DOHH2 (cell line): ENCODE data around the gene ATL3.

Source experiments
- H3F3A ChIP-seq: fragments of 200-600 bp; sonication (generic), shearing (Covaris generic); 2 replicates; pipeline ENCODE4 v1.6.0; 2016; ENCODE audit warnings: antibody characterized with exemption, mild to moderate bottlenecking; ENCODE audit not compliant: control insufficient read depth, insufficient read depth
- H3K27ac ChIP-seq: fragments of 200-600 bp; sonication (generic); 2 replicates; pipeline ENCODE4 v1.5.1; 2014; ENCODE audit warnings: low read depth, mild to moderate bottlenecking, low read length, moderate library complexity
- H3K27me3 ChIP-seq: fragments of 200-600 bp; sonication (generic); 2 replicates; pipeline ENCODE4 v1.6.1; 2014; ENCODE audit warnings: mild to moderate bottlenecking, low read length, mixed read lengths; ENCODE audit not compliant: control insufficient read depth
- H3K36me3 ChIP-seq: fragments of 200-600 bp; sonication (generic); 2 replicates; pipeline ENCODE4 v1.6.1; 2014; ENCODE audit warnings: mild to moderate bottlenecking, low read length, moderate library complexity, mixed read lengths; ENCODE audit not compliant: control insufficient read depth
- H3K4me1 ChIP-seq: fragments of 200-600 bp; sonication (generic); 2 replicates; pipeline ENCODE4 v1.6.1; 2014; ENCODE audit warnings: mild to moderate bottlenecking, low read length, mixed read lengths; ENCODE audit not compliant: control insufficient read depth
- H3K4me2 ChIP-seq: fragments of 200-600 bp; sonication (generic); 2 replicates; pipeline ENCODE4 v1.6.0; 2014; ENCODE audit warnings: mild to moderate bottlenecking, low read length, moderate library complexity
- H3K4me3 ChIP-seq: fragments of 200-600 bp; sonication (generic); 2 replicates; pipeline ENCODE4 v1.5.1; 2014; ENCODE audit warnings: mild to moderate bottlenecking, low read length, mixed read lengths
- H3K79me2 ChIP-seq: fragments of 200-600 bp; sonication (generic); 2 replicates; pipeline ENCODE4 v1.6.1; 2014; ENCODE audit warnings: mild to moderate bottlenecking, low read length, mixed read lengths; ENCODE audit not compliant: control insufficient read depth
- H3K9me2 ChIP-seq: fragments of 200-600 bp; sonication (generic); replicated peaks from 2 replicates; pipeline ENCODE4 v1.6.1; 2014; ENCODE audit warnings: mild to moderate bottlenecking, low read length, mixed read lengths; ENCODE audit not compliant: control insufficient read depth
- H3K9me3 ChIP-seq: fragments of 200-600 bp; sonication (generic); 2 replicates; pipeline ENCODE4 v1.6.1; 2014; ENCODE audit warnings: antibody characterized with exemption, low read length, mixed read lengths; ENCODE audit not compliant: control insufficient read depth, insufficient read depth
- H4K20me1 ChIP-seq: fragments of 200-600 bp; sonication (generic); 2 replicates; pipeline ENCODE4 v1.6.0; 2014; ENCODE audit warnings: low read depth, mild to moderate bottlenecking, antibody characterized with exemption, low read length, moderate library complexity; ENCODE audit not compliant: control insufficient read depth, insufficient read depth
- CTCF ChIP-seq: fragments of 200-600 bp; sonication (generic); IDR thresholded peaks from one replicate; pipeline ENCODE4 v1.5.1; 2014; ENCODE audit warnings: antibody characterized with exemption, mild to moderate bottlenecking, low read depth, low read length; ENCODE audit not compliant: poor library complexity, severe bottlenecking
- EZH2phosphoT487 ChIP-seq: fragments of 200-600 bp; sonication (generic); IDR thresholded peaks from 2 replicates; pipeline ENCODE4 v1.6.1; 2017; ENCODE audit warnings: borderline replicate concordance, mild to moderate bottlenecking, antibody characterized with exemption, low read length, moderate library complexity, mixed read lengths

ATL3 gene

DNA sequence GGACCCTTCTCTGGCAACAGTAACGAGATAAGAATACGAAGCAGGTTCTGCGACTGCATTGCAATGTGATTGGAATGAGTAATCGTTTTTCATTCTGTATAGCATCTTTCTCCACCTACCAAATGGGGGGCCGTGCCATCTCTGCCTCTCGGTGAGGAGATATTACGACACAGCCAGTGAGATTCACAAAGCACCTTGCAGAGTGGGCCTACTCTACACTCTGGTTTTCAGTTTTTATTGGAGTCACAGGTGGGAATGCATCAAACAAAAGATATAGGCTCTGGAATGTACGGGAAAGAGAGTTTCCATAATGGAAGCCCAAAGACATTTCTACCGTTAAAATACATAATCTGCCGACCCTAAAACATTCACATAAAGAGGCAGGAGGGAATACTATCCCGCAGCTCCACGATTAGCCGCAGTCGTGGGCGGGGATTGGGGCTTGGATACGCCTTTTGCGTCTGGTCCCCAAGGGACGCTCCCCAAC is 9.7 kb upstream of the ATL3 start:
- Histone ChIP-seq H3K9me3 (no peaks in the 10 kb centered on the region), H3K36me3 (peaks cover 5% of the 10 kb centered on the region; the same call in 1 of the 2 replicates), H4K20me1 (peaks cover 10% of the 10 kb centered on the region), H3K27me3 (no peaks in the 10 kb centered on the region), H3K27ac (0 out of 2 replicates have a peak overlapping the region, but pooled peaks have one; percentile 4), H3F3A (no peaks in the 10 kb centered on the region), H3K79me2 (peaks cover 45% of the 10 kb centered on the region), H3K4me1 (peaks cover 23% of the 10 kb centered on the region), H3K9me2 (no peaks in the 10 kb centered on the region), H3K4me3 (peak overlapping the region; percentile 93), H3K4me2 (peak overlapping the region; percentile 82)
- TF ChIP-seq EZH2phosphoT487, result no peak
- TF ChIP-seq CTCF, result no peak

DNA sequence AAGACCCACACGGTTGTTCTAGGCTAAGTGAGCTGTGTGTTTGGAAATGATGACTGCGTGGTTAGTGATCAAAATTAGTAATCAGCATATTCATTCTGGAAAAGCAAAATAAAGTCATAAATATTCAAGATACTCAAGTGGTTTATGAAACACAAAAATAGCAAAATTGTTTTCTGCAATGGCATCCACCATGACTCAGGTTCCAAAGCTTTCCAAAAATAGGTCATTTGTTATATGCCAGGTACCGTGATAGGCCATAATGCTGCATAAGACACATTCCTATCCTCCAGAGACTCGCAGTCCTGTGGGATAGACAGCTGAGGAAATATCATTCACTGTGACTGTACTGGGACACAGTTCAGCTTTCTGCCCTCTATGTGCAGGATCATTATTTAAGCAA is 2.4 kb upstream of the ATL3 start:
- peaks cover 22% of the 10 kb centered on the region for H3K79me2 ChIP-seq
- no peaks in the 10 kb centered on the region for H3K9me3 ChIP-seq
- no peak overlapping the region for H3K4me2 ChIP-seq
- peaks cover 19% of the 10 kb centered on the region for H3K4me1 ChIP-seq
- peaks cover 4% of the 10 kb centered on the region; the same call in 1 of the 2 replicates for H3F3A ChIP-seq
- TF ChIP-seq CTCF (no peak), EZH2phosphoT487 (no peak)
- no peaks in the 10 kb centered on the region for H4K20me1 ChIP-seq
- no peaks in the 10 kb centered on the region for H3K9me2 ChIP-seq
- no peak overlapping the region for H3K27ac ChIP-seq
- no peak overlapping the region for H3K4me3 ChIP-seq
- H3K27me3 ChIP-seq, result peaks cover 2% of the 10 kb centered on the region; the same call in 1 of the 2 replicates
- no peaks in the 10 kb centered on the region for H3K36me3 ChIP-seq

DNA sequence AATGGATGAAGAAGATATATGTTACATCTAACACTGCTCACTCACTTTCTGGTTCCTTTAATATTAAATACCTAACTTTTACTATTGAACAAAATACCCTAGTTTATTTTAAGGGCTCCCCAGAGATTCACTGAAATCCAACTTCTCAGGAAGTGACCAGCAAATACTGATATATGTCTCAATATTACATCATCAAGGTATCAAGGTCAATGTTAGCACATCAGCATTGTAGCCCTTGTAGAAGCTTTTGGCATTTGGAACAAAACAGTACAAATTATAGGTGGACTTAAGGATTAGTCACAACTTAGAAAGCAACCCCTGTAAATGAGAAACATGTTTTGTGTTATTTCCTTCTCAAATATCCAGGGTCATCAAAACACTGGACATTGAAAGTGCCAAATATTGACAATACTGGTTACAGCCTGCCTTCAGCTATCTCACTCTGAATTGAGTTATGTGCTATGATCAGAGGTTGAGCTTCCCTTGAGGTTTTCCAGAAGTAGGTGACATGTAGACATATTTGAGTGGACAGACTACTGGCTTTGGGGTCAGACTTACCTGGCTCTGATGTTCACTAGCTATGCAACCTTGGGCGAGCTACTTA is 1.9 kb upstream of the ATL3 start:
- Histone ChIP-seq H3K4me2 (no peak overlapping the region), H3K9me3 (no peaks in the 10 kb centered on the region), H4K20me1 (no peaks in the 10 kb centered on the region), H3K9me2 (no peaks in the 10 kb centered on the region), H3K36me3 (no peaks in the 10 kb centered on the region), H3K4me3 (no peak overlapping the region), H3K4me1 (peaks cover 19% of the 10 kb centered on the region), H3K27me3 (peaks cover 2% of the 10 kb centered on the region; the same call in 1 of the 2 replicates), H3K27ac (no peak overlapping the region), H3K79me2 (peaks cover 27% of the 10 kb centered on the region), H3F3A (peaks cover 4% of the 10 kb centered on the region; the same call in 1 of the 2 replicates)
- TF ChIP-seq CTCF (no peak), EZH2phosphoT487 (no peak)
